Ovary (tissue), 3 donors: ENCODE results near the gene ATRNL1.
"Not testable (repeated sequence)": the region's sequence is repeated elsewhere in the genome, so short reads cannot be mapped to it uniquely, and the experiment has no call there.

Source experiments
- EP300 ChIP-seq: sonication (generic); formaldehyde crosslinking; IDR thresholded peaks from one replicate; pipeline ENCODE4 v1.6.1; 2017; ENCODE audit warnings: antibody characterized with exemption
- TF ChIP-seq, protein P1 (sequence below), 3 donors: fragments of 450-650 bp in 2 of 3; fragments of 200-600 bp in 1 of 3; IDR thresholded peaks; one replicate each; pipeline versions ENCODE4 v1.5.1 to v1.8.0; 2016 to 2022; ENCODE audit warnings: antibody characterized with exemption in 3 of 3, mild to moderate bottlenecking in 1 of 3
- donor health status: DM: no; HTN: no; CAD: no.

GRCh38 chr10:115527682-115528081 lies 434.5 kb downstream of the ATRNL1 start:
- TF ChIP-seq, protein P1, sequence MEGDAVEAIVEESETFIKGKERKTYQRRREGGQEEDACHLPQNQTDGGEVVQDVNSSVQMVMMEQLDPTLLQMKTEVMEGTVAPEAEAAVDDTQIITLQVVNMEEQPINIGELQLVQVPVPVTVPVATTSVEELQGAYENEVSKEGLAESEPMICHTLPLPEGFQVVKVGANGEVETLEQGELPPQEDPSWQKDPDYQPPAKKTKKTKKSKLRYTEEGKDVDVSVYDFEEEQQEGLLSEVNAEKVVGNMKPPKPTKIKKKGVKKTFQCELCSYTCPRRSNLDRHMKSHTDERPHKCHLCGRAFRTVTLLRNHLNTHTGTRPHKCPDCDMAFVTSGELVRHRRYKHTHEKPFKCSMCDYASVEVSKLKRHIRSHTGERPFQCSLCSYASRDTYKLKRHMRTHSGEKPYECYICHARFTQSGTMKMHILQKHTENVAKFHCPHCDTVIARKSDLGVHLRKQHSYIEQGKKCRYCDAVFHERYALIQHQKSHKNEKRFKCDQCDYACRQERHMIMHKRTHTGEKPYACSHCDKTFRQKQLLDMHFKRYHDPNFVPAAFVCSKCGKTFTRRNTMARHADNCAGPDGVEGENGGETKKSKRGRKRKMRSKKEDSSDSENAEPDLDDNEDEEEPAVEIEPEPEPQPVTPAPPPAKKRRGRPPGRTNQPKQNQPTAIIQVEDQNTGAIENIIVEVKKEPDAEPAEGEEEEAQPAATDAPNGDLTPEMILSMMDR (IDR thresholded peaks at IDR 0.05) = not testable (repeated sequence)
- not testable (repeated sequence) for TF ChIP-seq EP300
